ENCODE results near the gene HHEX.

HHEX gene

GRCh38 chr10:92699193-92699517 lies 9.4 kb downstream of the HHEX start:
- Histone ChIP-seq H3K4me3 (ENCODE audit: low read depth, low read length) (no peak overlapping the region), H3K23ac (ENCODE audit: low read length) (no peak overlapping the region), H3K4me1 (ENCODE audit: control insufficient read depth in 1 of 2, insufficient read depth in 2 of 2, low read length in 2 of 2) (peaks cover 4 to 7% of the 10 kb centered on the region in 2 experiments), H3K18ac (ENCODE audit: low read length) (no peak overlapping the region), H3K4me2 (ENCODE audit: low read length) (peak overlapping the region; percentile 66), H3K36me3 (ENCODE audit: control insufficient read depth in 1 of 2, insufficient read depth in 2 of 2, low read length in 2 of 2) (no peaks in the 10 kb centered on the region), H2AK5ac (ENCODE audit: low read length) (no peak overlapping the region), H2BK5ac (ENCODE audit: low read depth, low read length, poor library complexity) (no peak overlapping the region), H3K79me1 (ENCODE audit: low read length) (no peaks in the 10 kb centered on the region), H3K9me3 (ENCODE audit: insufficient read depth, low read depth, low read length) (no peaks in the 10 kb centered on the region), H3K4ac (ENCODE audit: low read depth, low read length) (no peak overlapping the region), H3K9ac (ENCODE audit: low read length) (no peak overlapping the region), H4K91ac (ENCODE audit: low read depth, low read length) (no peak overlapping the region), H2BK120ac (ENCODE audit: insufficient read depth, low read length, poor library complexity) (no peak overlapping the region), H4K8ac (ENCODE audit: low read depth, low read length) (peak overlapping the region; percentile 3), H2BK12ac (ENCODE audit: low read length) (no peak overlapping the region), H3K14ac (ENCODE audit: low read length) (no peak overlapping the region), H4K12ac (ENCODE audit: low read depth, low read length) (peak overlapping the region; percentile 35), H2AFZ (ENCODE audit: insufficient read depth, low read length, poor library complexity) (no peak overlapping the region), H3K79me2 (ENCODE audit: control insufficient read depth, insufficient read depth, low read length, poor library complexity) (no peaks in the 10 kb centered on the region), H3K27ac (ENCODE audit: low read depth, low read length) (no peak overlapping the region), H3K27me3 (ENCODE audit: insufficient read depth, low read length) (peaks cover 36% of the 10 kb centered on the region)
- WGBS (ENCODE audit: extremely low coverage, insufficient coverage, insufficient read length), result no CpG with 5 or more reads among the region's 3 CpGs
- no peak for DNase-seq

- Histone ChIP-seq H3K9me3 (ENCODE audit: insufficient read depth, low read depth, low read length) (no peaks in the 10 kb centered on the region), H2BK5ac (ENCODE audit: low read depth, low read length, poor library complexity) (no peak overlapping the region), H3K27ac (ENCODE audit: low read depth, low read length) (no peak overlapping the region), H2BK120ac (ENCODE audit: insufficient read depth, low read length, poor library complexity) (no peak overlapping the region), H3K14ac (ENCODE audit: low read length) (no peak overlapping the region), H3K4ac (ENCODE audit: low read depth, low read length) (no peak overlapping the region), H3K79me2 (ENCODE audit: control insufficient read depth, insufficient read depth, low read length, poor library complexity) (no peaks in the 10 kb centered on the region), H3K9ac (ENCODE audit: low read length) (no peak overlapping the region), H2AK5ac (ENCODE audit: low read length) (no peak overlapping the region), H4K8ac (ENCODE audit: low read depth, low read length) (peak overlapping the region; percentile 50), H3K18ac (ENCODE audit: low read length) (no peak overlapping the region), H3K4me3 (ENCODE audit: low read depth, low read length) (no peak overlapping the region), H3K23ac (ENCODE audit: low read length) (no peak overlapping the region), H4K91ac (ENCODE audit: low read depth, low read length) (no peak overlapping the region), H3K4me1 (ENCODE audit: control insufficient read depth in 1 of 2, insufficient read depth in 2 of 2, low read length in 2 of 2) (peaks cover 4 to 7% of the 10 kb centered on the region in 2 experiments), H3K27me3 (ENCODE audit: insufficient read depth, low read length) (peaks cover 33% of the 10 kb centered on the region), H3K79me1 (ENCODE audit: low read length) (no peaks in the 10 kb centered on the region), H3K36me3 (ENCODE audit: control insufficient read depth in 1 of 2, insufficient read depth in 2 of 2, low read length in 2 of 2) (no peaks in the 10 kb centered on the region), H2BK12ac (ENCODE audit: low read length) (no peak overlapping the region), H2AFZ (ENCODE audit: insufficient read depth, low read length, poor library complexity) (no peak overlapping the region), H4K12ac (ENCODE audit: low read depth, low read length) (peak overlapping the region; percentile 35), H3K4me2 (ENCODE audit: low read length) (peak overlapping the region; percentile 66)
- DNase-seq, result peak in 1 of 2 donors; percentile 17
- no CpG with 5 or more reads among the region's 32 CpGs for WGBS (ENCODE audit: extremely low coverage, insufficient coverage, insufficient read length)
These were observed 10.0 kb downstream of the HHEX start for GRCh38 chr10:92699518-92700381.

GRCh38 chr10:92702301-92702916 lies 12.7 kb downstream of the HHEX start:
- no peak overlapping the region for H3K27ac ChIP-seq (ENCODE audit: low read depth, low read length)
- DNase-seq, result no peak
- no peak overlapping the region for H3K4me3 ChIP-seq (ENCODE audit: low read depth, low read length)
- no peak overlapping the region for H4K91ac ChIP-seq (ENCODE audit: low read depth, low read length)
- H3K36me3 ChIP-seq (ENCODE audit: control insufficient read depth in 1 of 2, insufficient read depth in 2 of 2, low read length in 2 of 2), result no peaks in the 10 kb centered on the region
- H3K79me1 ChIP-seq (ENCODE audit: low read length), result no peaks in the 10 kb centered on the region
- H3K18ac ChIP-seq (ENCODE audit: low read length), result no peak overlapping the region
- no peak overlapping the region for H2BK12ac ChIP-seq (ENCODE audit: low read length)
- H3K9ac ChIP-seq (ENCODE audit: low read length), result peak overlapping the region; percentile 26
- no peak overlapping the region for H4K8ac ChIP-seq (ENCODE audit: low read depth, low read length)
- H3K4me1 ChIP-seq (ENCODE audit: control insufficient read depth in 1 of 2, insufficient read depth in 2 of 2, low read length in 2 of 2), result peaks cover 0 to 4% of the 10 kb centered on the region in 2 experiments
- no peaks in the 10 kb centered on the region for H3K79me2 ChIP-seq (ENCODE audit: control insufficient read depth, insufficient read depth, low read length, poor library complexity)
- H3K4me2 ChIP-seq (ENCODE audit: low read length), result no peak overlapping the region
- H4K12ac ChIP-seq (ENCODE audit: low read depth, low read length), result no peak overlapping the region
- H2AFZ ChIP-seq (ENCODE audit: insufficient read depth, low read length, poor library complexity), result no peak overlapping the region
- no peak overlapping the region for H3K23ac ChIP-seq (ENCODE audit: low read length)
- no peak overlapping the region for H3K14ac ChIP-seq (ENCODE audit: low read length)
- H2AK5ac ChIP-seq (ENCODE audit: low read length), result no peak overlapping the region
- no CpG with 5 or more reads among the region's 4 CpGs for whole genome bisulfite sequencing (ENCODE audit: extremely low coverage, insufficient coverage, insufficient read length)
- H3K9me3 ChIP-seq (ENCODE audit: insufficient read depth, low read depth, low read length), result no peaks in the 10 kb centered on the region
- H2BK5ac ChIP-seq (ENCODE audit: low read depth, low read length, poor library complexity), result no peak overlapping the region
- peaks cover 13% of the 10 kb centered on the region for H3K27me3 ChIP-seq (ENCODE audit: insufficient read depth, low read length)
- no peak overlapping the region for H2BK120ac ChIP-seq (ENCODE audit: insufficient read depth, low read length, poor library complexity)
- H3K4ac ChIP-seq (ENCODE audit: low read depth, low read length), result no peak overlapping the region

- Histone ChIP-seq H3K23ac (ENCODE audit: low read length) (no peak overlapping the region), H2BK12ac (ENCODE audit: low read length) (no peak overlapping the region), H4K8ac (ENCODE audit: low read depth, low read length) (no peak overlapping the region), H3K9me3 (ENCODE audit: insufficient read depth, low read depth, low read length) (peaks cover 12% of the 10 kb centered on the region), H3K27me3 (ENCODE audit: insufficient read depth, low read length) (no peaks in the 10 kb centered on the region), H3K4me1 (ENCODE audit: control insufficient read depth in 1 of 2, insufficient read depth in 2 of 2, low read length in 2 of 2) (no peaks in the 10 kb centered on the region), H3K36me3 (ENCODE audit: control insufficient read depth in 1 of 2, insufficient read depth in 2 of 2, low read length in 2 of 2) (peaks cover 0 to 2% of the 10 kb centered on the region in 2 experiments), H3K14ac (ENCODE audit: low read length) (no peak overlapping the region), H2BK120ac (ENCODE audit: insufficient read depth, low read length, poor library complexity) (no peak overlapping the region), H3K18ac (ENCODE audit: low read length) (no peak overlapping the region), H3K79me2 (ENCODE audit: control insufficient read depth, insufficient read depth, low read length, poor library complexity) (no peaks in the 10 kb centered on the region), H2AK5ac (ENCODE audit: low read length) (no peak overlapping the region), H4K91ac (ENCODE audit: low read depth, low read length) (no peak overlapping the region), H3K27ac (ENCODE audit: low read depth, low read length) (no peak overlapping the region), H3K4me3 (ENCODE audit: low read depth, low read length) (no peak overlapping the region), H3K9ac (ENCODE audit: low read length) (no peak overlapping the region), H4K12ac (ENCODE audit: low read depth, low read length) (no peak overlapping the region), H3K79me1 (ENCODE audit: low read length) (no peaks in the 10 kb centered on the region), H2BK5ac (ENCODE audit: low read depth, low read length, poor library complexity) (no peak overlapping the region), H3K4ac (ENCODE audit: low read depth, low read length) (no peak overlapping the region), H3K4me2 (ENCODE audit: low read length) (no peak overlapping the region), H2AFZ (ENCODE audit: insufficient read depth, low read length, poor library complexity) (no peak overlapping the region)
- DNase-seq, result no peak
- WGBS (ENCODE audit: extremely low coverage, insufficient coverage, insufficient read length), result no CpG with 5 or more reads among the region's 10 CpGs
These were observed 22.5 kb downstream of the HHEX start for GRCh38 chr10:92712016-92712889.
